ENCODE measurements around the gene FRMD1.

- TF ChIP-seq CTCF (IDR thresholded peaks at IDR 0.05) (no peak), E2F5 (CRISPR knock-in tag; IDR thresholded peaks at IDR 0.05) (no peak), STAT6 (CRISPR knock-in tag; conservative IDR thresholded peaks at IDR 0.05; ENCODE audit: low read depth) (no peak), ELF4 (CRISPR knock-in tag; IDR thresholded peaks at IDR 0.05; ENCODE audit: low read depth) (no peak), MAX (CRISPR knock-in tag; IDR thresholded peaks at IDR 0.05) (no peak)
Observed at GRCh38 chr6:168004023-168004422, 75.0 kb downstream of the FRMD1 start.
